ENCODE results near the gene DUSP16.

The DUSP16 gene

DNA sequence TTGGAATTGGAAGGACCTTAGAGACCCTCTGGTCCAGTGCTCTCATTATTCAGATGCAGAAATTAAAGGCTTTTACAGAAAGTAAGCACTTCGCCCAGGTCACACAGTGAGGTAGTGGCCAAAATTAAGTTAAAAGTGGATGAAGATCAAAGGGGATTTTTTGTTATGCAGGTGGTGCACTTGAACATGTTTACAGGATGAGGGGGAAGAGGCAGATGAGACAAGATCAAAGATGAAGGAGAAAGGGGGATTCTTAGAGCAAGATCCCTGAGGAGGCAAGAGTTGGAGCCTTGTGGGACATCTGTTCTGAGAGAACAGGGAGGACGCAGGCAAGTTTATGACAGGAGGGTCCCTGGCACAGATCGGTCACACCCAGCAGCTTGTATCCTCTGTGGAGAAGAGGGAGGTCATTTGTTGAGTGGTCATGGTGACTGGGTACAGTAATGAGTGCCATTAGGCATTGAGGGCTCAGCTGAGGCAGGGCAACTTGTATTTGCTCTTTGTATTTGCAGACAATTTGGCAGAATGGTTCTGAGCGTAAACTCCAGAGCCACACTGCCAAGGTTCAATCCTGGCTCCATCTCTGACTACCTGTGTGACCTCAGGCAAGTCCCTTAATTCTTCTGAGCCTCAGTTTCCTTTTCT is 121.8 kb downstream of the DUSP16 start:
- DNase-seq (ENCODE audit: low read depth) = no peak

DNA sequence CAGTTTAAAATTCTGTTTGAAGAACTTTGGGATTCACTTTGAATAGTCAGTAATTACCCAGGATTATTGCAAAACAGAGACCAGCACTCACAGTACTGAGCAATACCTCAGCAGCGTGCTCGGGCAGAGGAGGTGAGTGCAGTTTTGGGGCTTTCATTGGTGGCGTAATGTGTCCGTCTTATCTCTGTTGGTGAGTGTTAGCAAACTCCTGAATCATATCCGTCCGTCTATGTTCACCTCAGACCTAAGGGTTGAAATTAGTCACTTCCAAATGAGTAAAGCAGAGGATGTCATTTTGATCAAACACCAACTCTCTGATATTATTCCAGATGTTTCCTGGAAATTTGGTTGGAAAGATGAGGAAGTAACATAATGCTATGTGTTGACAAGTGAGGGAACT is 123.0 kb downstream of the DUSP16 start:
- peak; percentile 96 for DNase-seq (ENCODE audit: low read depth)

DNA sequence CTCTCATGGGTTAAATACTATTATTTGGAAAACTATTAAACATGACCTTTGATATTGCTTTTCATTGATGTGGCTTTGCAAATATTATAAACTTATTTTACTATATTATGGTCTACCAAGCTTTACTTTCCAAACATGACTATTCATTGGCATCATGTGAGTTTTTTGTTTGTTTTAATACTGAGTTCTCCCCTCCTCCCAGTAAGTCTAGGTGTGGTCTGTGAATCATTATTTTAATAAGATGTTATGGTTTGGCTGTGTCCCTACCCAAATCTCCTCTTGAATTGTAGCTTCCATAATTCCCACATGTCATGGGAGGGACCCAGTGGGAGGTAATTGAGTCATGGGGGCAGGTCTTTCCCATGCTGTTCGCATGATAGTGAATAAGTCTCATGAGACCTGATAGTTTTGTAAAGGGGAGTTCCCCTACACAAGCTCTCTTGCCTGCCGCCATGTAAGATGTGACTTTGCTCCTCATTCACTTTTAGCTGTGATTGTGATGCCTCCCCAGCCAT is 125.8 kb downstream of the DUSP16 start:
- peak; percentile 20 for DNase-seq (ENCODE audit: low read depth)

DNA sequence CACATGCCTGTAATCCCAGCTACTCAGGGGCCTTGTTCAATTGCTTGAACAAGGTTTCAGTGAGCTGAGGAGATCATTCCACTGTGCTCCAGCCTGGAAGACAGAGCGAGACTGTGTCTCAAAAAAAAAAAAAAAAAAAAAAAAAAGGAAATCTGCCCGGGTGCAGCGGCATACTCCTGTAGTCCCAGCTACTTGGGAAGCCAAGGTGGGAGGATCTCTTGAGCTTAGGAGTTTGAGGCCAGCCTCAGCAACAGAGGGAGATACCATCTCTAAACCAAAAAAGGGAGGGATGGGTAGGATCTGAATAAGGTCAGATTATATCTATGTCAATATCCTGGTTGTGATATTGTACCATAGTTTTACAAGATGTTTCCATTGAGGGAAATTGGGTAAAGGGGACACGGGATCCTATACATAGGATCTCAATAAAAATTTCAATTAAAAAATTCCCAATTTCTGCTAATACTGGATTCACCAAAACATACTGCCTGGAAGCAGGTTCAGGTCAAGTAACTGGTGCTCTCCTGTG is 129.4 kb downstream of the DUSP16 start:
- DNase-seq (ENCODE audit: low read depth) = no peak

DNA sequence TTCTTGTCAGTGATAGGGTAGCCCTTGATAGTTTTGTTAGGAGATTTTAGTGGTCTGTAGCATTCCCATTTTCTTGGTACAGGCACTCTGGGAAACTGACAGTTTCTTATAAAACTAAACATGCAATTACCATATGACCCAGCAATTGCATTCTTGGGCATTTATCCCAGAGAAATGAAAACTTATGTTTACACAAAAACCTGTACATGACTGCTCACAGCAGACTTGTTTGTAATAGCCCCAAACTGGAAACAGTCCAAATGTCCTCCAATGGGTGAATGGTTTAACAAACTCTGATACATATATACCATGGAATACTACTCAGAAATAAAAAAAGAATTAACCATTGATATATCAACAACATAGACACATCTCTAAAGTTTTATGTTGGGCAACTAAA is 130.3 kb downstream of the DUSP16 start:
- DNase-seq (ENCODE audit: low read depth) = peak; percentile 81

DNA sequence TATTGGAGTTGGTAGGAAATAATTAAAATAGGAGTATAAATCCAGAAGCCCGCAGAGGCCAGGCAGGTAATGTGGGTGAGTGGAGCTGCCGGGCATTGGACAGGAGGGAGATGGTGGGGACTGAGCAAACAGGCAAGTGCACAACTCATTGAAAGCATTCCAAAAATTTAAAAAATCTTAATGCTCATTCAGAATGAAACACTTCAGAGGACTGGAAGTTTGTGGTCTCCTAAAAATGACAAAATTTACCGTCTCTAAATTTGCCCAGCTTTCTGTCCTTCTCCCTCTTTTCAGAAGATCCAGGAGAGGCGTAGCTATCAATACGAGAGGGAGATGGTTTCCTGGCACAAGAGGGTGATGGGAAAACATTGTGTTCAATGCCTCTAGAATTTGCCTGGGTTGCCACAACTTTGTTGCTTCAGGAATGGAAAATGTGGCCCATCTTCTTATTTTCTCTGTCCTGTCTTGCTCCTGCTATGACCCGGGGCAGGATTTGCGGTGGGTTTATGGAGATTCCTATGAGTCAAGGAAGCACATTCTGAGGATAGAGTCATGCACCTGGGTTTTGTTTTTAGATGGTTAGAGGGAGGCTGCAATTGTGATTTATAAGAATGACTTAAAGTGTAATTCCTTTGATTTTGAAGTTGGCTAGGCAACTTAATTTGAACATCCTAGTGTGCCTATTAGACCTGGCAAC is 133.6 kb downstream of the DUSP16 start:
- DNase-seq (ENCODE audit: low read depth) = peak; percentile 83

DNA sequence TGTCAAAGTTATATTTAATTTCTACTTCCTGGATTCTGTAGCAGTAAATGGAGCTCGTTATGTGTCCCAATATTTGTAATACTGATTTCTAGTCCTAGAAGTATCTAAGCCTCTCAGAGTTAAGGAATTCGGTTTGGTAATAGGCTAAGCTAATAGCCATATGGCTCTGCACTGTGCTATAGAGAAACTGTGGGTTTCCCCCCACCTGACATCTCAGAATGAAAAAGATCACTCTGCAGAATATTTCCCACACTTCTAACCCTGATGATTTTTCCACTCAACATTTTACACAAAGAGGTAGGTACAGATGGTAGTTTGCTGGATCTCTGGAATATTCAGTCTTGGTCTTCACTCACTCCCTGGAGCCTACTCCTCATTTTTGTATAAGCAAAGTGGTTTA is 134.6 kb downstream of the DUSP16 start:
- DNase-seq (ENCODE audit: low read depth) = no peak

DNA sequence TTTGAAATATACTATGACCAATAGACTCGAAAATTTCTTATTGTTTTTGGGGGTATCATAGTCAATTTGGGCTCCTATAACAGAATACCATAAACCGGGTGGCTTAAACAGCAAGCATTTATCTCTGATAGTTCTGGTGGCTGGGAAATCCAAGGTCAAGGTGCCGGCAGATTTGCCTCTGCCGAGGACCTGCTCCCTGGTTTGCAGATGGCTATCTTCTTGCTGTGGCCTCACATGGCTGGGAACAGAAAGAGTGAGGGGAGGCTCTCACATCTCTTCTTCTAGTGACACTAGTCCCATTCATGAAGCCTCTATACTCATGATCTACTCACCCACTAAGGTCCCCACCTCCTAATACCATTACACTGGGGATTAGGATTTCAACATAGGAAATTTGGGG is 135.1 kb downstream of the DUSP16 start:
- no peak for DNase-seq (ENCODE audit: low read depth)

DNA sequence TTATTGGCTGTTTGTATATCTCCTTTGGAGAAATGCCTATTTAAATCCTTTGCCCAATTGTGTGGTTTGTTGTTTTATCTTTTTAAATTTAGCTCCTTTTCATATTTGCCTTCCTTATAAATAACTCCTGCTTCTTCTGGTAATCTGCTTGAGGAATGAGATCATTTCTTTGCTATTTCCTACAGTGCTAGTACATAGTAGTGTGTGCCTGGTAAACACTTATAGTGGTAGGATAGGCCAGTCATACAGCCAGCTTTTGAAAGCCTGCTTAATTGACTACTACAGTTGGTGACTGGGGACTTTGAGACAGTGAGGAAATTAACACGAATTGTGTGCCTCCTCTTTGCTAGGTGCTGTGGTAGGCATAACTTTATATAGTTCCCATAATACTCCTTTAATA is 137.0 kb downstream of the DUSP16 start:
- no peak for DNase-seq (ENCODE audit: low read depth)

DNA sequence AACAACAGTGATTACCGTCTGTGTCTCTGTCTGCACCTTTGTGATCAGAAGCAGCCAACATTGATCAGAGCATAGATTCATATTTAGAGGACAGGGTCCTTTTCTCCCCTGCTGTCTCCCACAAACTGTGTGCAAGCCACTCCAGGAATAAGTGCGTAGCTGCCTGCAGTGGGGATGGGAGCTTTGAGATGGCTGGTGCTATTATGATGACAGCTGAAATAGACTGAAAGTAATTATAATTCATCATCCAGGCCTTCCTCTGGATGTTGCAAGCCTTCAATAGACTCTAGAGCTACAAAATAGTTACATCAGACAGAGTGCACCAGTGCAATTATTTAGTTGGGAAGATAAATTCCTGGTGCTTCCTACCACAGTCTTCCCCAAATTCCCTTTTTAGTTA is 137.7 kb downstream of the DUSP16 start:
- DNase-seq (ENCODE audit: low read depth) = no peak

Data from ELR (cell line).